GM19468 (cell line): ENCODE data around the gene BCAR3.

ENCODE experiments used
- ATAC-seq: cut with Tn5 transposase; IDR thresholded peaks from one replicate; pipeline ENCODE4 v1.9.1; 2021; ENCODE audit warnings: mild to moderate bottlenecking, moderate library complexity, moderate number of reproducible peaks; ENCODE audit not compliant: unreplicated experiment; ENCODE audit errors: extremely low read depth

The BCAR3 gene

DNA sequence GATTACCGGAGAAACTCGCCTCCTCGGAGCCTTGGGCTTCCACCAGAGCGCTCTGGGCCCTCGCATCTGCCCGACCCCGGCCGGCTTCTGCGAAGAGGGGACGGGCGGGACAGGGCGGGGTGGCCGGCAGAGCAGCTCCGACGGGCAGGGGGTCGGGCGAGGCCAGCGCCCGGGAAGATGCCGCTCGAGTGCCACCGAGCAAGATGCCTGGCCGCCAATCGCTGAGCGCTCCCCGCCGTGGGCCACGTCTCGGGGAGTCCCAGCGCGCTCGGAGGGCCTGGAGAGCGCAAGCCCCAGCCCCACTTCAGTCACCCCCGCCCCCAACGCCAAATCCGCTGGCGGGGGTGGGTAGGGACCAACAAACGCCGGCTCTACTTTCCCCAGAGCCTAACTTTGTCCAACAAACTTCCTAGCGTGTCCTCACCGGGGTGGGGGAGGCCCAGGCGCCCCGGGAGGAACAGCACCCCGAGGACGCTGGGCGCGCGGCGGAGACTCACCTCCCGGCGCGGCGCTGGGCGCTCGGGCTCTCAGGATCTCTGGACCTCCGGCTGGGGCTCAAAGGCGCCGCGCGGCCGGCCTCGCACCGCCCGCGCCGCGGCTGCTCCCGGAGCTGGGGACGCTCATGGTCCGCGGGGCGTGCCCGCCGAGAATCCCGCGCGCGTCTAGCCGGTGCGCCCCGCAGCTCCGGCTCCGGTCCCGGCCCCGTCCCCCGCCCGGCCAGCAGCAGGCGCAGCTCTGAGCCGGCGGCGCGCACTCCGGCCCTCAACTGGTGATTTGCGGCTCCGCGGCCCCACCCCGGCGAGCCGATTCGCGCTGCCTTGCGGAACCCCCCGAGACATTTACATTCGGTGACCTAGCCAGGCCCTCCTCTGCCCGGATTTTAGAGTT is at the start of gene BCAR3:
TSS of gene BCAR3 (minus strand) at position 737 of the 888 bp plus-strand sequence. CDS start 6,907 bp downstream, outside the sequence.
- ATAC-seq, result peak; percentile 16

DNA sequence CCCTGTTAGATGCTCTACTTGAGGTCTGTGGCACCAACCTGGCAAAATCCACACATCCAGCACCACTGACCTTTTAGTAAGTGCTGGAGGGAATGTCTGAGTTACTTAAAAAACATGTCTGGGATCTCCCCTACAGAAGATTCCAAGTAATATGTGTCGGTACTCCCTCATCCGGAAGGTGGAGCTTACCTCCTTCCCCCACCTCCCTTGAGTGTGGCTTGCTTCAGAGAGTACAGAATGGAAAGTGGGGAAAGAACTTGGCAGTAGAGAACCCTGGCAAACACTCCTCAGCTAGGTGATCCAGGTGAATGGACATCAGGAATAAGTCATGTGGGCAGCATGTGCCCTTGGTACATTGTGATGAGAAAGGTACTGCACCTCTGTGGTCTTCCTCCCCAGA is 49.0 kb upstream of the BCAR3 start:
- ATAC-seq, result no peak

DNA sequence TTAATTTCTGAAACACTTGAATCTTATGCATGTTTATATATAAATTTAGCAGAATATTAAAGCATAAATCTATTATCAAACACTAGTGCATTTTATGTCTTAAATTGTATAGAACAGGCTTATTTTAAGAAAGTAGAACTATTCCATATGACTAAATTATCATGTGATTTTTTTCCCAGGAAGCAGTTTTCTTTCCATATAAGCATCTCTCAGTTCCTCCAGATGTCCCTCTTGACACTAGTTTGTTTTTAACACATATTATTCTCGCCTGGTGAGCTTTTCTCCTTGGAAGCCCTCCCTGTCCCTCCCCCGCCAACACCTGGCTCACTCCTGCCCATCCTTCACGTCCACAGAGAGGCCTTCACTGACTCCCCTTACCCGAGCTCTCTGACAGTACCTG is 48.3 kb upstream of the BCAR3 start:
- no peak for ATAC-seq

GRCh38 chr1:93729502-93729901 is 47.9 kb upstream of the BCAR3 start:
- no peak for ATAC-seq

DNA sequence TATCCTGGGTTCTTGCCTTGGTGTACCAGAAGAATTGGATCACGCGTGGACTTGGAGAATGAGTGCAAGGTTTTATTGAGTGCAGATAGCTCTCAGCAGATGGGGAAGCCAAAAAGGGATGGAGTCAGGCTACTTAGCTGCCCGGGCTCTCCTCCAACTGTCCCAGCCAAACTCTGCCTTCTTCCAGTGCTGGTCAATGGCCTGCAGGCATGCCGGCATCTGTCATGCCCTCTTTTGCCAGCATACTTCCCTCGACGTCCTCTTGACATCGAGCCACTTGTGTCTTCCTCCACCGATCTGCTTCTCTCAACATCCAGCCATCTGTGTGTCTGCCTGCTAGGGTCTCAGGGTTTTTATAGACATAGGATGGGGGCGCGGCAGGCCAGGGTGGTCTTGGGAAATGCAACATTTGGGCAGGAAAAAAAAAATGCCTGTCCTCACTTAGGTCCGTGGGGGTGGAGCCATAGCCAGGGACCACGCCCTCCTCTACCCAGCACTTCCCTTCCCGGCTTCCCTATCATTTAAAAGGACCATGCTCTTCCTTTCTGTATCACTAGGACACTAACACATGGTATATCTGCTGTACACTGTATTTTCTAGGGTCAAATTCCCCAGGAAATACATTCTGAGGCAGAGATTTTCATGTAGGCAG is 47.0 kb upstream of the BCAR3 start:
- no peak for ATAC-seq

- ATAC-seq, result no peak
Measured at GRCh38 chr1:93723733-93724270, 42.2 kb upstream of the BCAR3 start.

- no peak for ATAC-seq
Measured at GRCh38 chr1:93723110-93723509, 41.5 kb upstream of the BCAR3 start.

DNA sequence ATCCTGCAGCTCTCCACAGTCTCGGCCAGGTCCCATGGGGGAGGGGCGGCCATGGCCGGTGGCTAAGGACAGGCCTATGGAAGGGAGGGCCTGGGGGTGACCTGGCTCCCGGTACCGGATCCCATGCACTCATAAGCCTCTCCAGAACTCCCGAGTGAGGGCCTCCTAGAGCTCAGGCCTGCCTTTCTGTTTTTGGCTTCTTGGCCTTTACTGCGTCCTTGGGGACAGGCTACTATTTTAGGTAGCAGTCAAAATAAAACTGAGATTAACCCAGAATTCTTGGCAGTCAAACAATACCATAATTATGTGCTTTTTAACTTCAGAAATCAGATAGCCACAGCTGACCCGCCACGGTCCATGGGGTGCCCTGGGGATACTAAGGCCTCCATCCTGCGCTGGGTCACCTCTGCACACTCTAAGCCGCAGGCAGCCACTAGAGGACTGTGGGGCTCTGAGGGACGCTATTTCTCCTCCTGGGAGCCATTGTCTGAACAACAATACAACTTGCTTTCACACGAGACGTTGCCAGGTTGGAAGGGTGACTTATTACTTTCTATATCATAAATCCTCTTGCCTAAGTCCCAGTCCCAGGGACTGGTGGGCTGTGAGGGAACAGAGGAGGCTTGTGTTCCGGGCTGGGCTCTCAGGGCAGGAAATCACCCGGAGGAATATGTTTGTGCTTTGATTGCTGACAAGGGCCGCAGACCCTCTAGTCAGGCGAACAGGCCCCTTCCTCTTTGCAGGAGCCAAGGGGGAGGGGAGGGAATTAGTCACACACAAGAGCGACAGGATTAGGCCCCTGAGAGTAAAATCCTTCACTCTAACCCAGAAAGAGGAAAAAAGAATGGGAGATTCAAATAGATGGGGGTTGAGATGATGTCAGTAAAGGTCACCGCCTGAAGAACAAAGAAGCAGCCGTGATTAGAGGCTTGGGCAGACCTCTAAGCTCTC is 40.7 kb upstream of the BCAR3 start:
- no peak for ATAC-seq

DNA sequence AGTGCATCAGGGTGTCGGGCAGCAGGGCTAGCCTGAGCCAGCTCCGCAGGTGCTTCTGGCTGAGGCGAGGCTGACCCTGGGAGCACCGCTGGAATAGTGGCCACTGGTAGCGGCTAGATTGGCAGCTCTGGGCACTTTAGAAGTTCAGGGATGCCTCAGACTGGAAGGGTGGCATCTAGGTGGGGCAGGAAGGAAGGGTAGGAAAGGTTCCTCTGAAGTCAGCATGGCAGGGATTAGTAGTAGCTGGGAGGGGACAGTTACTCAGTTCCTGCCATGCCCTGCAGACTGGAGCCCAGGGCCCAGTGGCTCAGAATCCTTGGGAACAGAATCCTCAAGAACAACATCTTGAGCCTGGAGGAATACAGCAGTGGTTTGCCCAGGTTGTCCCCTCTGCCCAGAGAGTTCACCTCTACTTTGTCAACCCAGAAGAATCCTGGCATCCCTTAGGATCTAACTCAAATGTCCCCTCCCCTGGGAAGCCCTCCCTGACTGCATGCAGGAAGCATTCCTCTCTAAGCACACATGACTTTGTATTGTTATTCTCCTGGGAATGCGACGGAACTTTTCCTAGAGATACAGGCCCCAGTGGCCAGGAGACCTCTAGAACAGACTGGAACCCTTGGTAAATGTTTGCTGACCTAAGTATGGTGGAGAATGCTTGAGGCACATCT is 39.5 kb upstream of the BCAR3 start:
- ATAC-seq, result no peak

GRCh38 chr1:93717640-93718039 is 36.0 kb upstream of the BCAR3 start:
- ATAC-seq, result no peak

DNA sequence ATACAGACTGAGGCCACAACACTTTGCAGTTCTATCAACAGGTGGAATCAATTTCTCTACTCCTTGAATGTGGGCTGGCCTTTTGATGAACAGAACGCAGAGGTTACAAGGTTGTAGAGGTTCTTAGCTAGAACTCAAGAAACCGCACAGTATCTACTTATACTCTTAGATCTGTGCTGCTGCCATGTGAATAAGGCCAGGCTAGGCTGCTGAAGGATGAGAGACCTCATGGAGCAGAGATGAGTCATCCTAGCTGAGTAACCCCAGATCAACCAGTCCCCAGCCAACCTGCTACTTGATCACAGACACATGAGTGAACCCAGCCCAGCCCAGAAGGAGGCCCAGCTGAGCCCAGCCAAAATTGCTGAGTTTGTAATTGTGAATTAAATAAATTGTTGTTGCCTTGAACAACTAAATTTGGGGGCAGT is 35.3 kb upstream of the BCAR3 start:
- ATAC-seq, result no peak

GRCh38 chr1:93716163-93716562 is 34.5 kb upstream of the BCAR3 start:
- no peak for ATAC-seq

DNA sequence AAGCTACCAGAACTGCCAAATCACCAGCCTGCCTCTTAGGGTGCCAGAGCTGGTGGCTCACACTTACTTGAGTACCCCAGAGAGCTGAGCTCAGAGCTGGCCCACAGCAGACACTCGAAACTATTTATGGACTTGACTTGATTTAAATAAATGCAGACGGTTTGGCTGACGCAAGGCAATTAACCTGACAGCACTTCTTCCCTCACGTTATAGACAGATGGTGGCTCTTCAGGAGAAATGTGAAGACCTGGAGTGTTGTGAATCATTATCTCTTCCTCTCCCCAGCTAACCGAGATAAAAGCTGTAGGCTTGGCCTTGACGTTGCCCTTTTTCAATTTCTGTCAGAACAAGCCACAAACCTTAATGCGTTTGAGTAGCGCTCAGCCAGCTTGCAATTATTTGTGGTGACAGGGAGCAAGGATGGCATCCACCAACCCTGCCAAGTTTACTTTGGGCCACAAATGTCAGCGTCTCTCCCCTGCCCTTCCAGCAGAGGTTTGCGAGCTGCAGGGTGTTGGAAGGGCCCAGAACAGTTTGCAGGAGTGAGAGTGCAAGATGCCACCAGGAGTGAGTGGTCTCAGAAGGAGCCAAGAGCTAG is 34.0 kb upstream of the BCAR3 start:
- ATAC-seq, result peak; percentile 22

- no peak for ATAC-seq
Measured at GRCh38 chr1:93714356-93714755, 32.7 kb upstream of the BCAR3 start.

DNA sequence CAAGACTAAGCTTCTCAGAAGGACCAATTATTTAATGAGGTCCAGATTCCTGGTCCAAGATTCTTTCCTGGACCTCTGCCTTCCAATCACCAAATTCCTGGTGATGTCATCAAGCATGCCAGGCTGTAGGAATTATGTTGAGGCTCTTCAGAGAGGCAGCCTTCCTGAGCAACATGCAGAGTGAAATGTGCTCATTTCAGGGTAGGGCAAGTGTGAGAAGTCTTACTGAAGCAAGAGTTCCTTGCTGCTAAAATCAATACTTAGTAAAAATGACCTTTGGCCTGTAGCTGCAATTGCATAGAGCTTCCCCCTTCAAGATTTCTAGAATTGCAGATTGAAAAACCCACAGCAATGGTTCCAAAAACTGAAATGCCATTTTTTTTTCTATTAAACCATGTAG is 31.7 kb upstream of the BCAR3 start:
- ATAC-seq, result no peak

- ATAC-seq, result no peak
Measured at GRCh38 chr1:93712741-93713140, 31.1 kb upstream of the BCAR3 start.

- ATAC-seq, result no peak
Measured at GRCh38 chr1:93710499-93711453, 29.1 kb upstream of the BCAR3 start.
